Jurkat, Clone E6-1 (cell line): Measurements from ENCODE around the gene MANEAL.

Experiments used
- DNase-seq: peaks from one replicate; pipeline ENCODE4 v3.0.0-alpha.2; 2011; ENCODE audit warnings: low read depth, low spot score
- H3K4me3 ChIP-seq: 2 replicates; pipeline ENCODE4 v1.5.1; 2011; ENCODE audit warnings: mild to moderate bottlenecking, low read length, control low read depth, moderate library complexity

MANEAL gene

GRCh38 chr1:37821481-37821880, 27.8 kb downstream of the MANEAL start:
- DNase-seq, result no peak
- no peak overlapping the region for H3K4me3 ChIP-seq

DNA sequence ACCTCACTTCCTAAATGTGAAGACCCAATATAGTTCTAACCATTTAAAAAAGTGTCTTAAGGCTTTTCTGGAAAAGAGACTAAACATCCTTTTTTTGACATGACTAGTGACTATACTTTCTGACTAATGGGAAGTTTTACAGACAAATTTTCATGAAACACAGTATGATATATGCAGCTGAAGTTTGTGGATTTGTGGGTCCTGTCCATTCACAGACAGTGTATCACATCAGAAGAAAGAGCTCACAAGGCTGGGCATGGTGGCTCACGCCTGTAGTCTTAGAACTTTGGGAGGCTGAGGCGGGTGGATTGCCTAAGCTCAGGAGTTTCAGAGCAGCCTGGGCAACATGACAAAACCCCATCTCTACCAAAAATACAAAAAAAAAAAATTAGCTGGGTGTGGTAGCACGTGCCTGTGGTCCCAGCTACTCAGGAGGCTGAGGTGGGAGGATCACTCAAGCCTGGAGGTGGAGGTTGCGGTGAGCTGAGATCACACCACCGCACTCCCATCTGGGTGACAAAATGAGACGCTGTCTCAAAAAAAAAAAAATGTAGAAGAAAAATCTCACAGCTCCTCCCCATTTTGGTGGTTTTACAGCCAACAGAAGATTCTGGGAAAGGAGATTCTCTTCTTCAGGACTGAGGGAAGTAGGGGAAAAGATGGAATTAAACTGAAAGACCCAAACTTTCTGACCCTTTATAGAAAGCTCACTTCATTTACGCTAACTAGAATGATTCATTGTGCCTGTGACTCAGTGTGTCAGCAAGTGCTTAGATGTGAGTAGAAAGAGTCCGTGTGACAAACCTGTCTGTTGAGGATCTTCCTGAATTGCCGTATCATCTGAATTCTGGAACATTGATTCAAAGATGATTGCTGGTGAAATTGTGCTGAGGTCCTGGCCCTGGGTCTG, 29.5 kb downstream of the MANEAL start:
- no peak for DNase-seq
- H3K4me3 ChIP-seq, result no peak overlapping the region

DNA sequence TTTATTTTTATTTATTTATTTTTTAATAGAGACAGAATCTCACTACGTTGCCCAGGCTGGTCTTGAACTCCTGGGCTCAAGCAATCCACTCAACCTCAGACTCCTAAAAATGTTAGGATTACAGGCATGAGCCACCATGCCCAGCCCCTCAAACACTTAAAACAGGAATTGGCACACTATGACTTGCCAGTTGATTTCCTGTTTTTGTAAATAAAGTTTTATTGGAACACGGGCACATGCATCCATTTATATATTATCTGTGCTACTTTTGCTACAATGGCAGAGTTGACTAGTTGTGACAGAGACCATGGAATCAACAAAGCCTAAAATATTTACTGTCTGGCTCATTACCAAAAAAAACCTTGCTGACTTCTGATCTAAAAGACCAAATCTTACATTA, 30.4 kb downstream of the MANEAL start:
- no peak overlapping the region for H3K4me3 ChIP-seq

GRCh38 chr1:37825506-37825905, 31.9 kb downstream of the MANEAL start:
- no peak overlapping the region for H3K4me3 ChIP-seq
- DNase-seq, result no peak

More for the DNA sequence above, 30.4 kb downstream of the MANEAL start:
- no peak for DNase-seq

DNA sequence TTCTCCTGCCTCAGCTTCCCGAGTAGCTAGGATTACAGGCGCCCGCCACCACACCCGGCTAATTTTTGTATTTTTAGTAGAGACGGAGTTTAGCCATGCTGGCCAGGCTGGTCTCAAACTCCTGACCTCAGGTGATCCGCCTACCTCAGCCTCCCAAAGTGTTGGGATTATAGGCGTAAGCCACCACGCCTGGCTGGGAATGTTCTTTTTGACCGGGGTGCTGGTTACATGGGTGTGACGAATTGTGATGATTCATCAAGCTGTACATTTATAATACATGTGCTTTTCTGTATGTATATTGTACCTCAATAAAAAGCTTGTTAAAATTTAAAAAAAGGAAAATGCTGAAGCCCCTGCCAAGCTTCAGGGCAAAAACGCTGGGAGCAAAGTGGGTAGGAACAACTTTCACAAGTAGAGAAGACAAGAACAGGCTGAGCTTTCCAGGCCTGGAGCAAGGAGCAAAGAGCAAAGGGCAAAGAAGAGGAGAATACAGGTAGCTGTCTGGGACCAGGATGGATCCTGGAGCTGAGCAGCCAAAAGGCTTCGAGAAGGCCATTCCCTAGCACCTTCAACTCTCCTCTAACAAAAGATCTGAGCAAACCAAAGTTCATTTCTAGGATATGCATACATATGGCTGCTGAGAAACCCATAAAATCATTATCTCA, 34.9 kb downstream of the MANEAL start:
- H3K4me3 ChIP-seq, result no peak overlapping the region
- no peak for DNase-seq

DNA sequence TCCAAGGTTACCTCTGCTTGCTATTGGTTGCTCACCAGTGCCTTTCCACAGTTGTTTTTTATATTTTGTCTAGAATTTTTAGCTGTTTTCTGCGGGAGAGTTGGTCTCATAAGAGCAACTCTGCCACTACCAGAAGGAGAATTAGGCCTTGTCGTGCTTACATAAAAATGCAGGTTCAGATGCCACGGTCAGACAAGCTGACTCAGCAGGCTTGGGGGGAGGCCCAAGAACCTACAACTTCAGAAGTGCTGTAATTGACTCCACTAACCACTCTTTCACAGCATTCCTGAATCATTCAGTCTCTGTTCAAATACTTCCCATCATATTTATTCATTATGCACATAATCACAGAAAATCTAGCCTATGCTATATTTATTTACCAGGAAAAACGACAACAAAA, 37.5 kb downstream of the MANEAL start:
- DNase-seq, result no peak
- H3K4me3 ChIP-seq, result no peak overlapping the region

GRCh38 chr1:37831809-37832208, 38.2 kb downstream of the MANEAL start:
- DNase-seq, result no peak

GRCh38 chr1:37836788-37837187, 43.1 kb downstream of the MANEAL start:
- no peak overlapping the region for H3K4me3 ChIP-seq
- DNase-seq, result no peak

More at GRCh38 chr1:37831809-37832208, 38.2 kb downstream of the MANEAL start:
- no peak overlapping the region for H3K4me3 ChIP-seq

- no peak overlapping the region for H3K4me3 ChIP-seq
- no peak for DNase-seq
These were observed 46.0 kb downstream of the MANEAL start for GRCh38 chr1:37839676-37840075.

GRCh38 chr1:37840711-37841110, 47.1 kb downstream of the MANEAL start:
- H3K4me3 ChIP-seq, result no peak overlapping the region

DNA sequence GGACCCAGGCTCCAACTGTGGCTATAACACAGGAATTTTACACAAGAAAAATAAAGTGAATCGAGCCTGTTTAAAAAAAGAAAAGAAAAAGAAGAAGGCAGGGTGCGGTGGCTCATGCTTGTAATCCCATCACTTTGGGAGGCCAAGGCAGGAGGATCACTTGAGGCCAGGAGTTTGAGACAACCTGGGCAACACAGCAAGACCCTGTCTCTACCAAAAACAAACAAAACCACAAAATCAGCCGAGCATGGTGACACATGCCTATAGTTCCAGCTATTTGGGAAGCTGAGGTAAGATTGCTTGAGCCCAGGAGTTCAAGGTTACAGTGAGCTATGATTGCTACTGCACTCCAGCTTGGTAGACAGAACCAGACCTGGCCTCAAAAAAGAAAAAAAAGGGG, 48.0 kb downstream of the MANEAL start:
- H3K4me3 ChIP-seq, result no peak overlapping the region
- DNase-seq, result no peak

More at GRCh38 chr1:37840711-37841110, 47.1 kb downstream of the MANEAL start:
- no peak for DNase-seq

- DNase-seq, result no peak
- H3K4me3 ChIP-seq, result no peak overlapping the region
These were observed 50.9 kb downstream of the MANEAL start for GRCh38 chr1:37844536-37844935.

- no peak overlapping the region for H3K4me3 ChIP-seq
- DNase-seq, result no peak
These were observed 51.5 kb downstream of the MANEAL start for GRCh38 chr1:37845049-37845646.

- DNase-seq, result no peak
- no peak overlapping the region for H3K4me3 ChIP-seq
These were observed 52.1 kb downstream of the MANEAL start for GRCh38 chr1:37845786-37846185.

GRCh38 chr1:37846647-37847339, 53.1 kb downstream of the MANEAL start:
- no peak for DNase-seq
- H3K4me3 ChIP-seq, result no peak overlapping the region

DNA sequence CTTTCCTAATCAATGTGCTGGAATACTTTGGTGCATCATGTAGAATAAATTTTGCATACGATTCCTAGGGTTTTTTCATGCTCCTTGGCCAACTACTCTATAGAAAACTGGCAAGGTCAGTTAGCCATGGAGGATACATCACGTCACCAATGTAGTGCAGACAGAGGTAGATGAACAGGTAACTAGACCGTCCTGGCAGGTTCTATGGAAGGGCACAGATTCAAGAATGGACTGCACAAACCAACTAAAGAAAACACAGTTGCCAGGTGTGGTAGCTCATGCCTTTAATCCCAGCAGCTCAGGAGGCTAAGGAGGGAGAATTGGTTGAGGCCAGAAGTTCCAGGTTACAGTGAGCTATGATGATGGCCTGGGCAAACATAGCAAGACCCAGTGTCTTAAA, 55.8 kb downstream of the MANEAL start:
- no peak for DNase-seq
- H3K4me3 ChIP-seq, result no peak overlapping the region

GRCh38 chr1:37850352-37850955, 56.8 kb downstream of the MANEAL start:
- H3K4me3 ChIP-seq, result no peak overlapping the region
- no peak for DNase-seq
